Epithelial cell of prostate (primary cell): ENCODE data around the gene PON3.

Experiments
- DNase-seq: peaks from one replicate; pipeline ENCODE4 v3.0.0-alpha.2; 2011; ENCODE audit warnings: low read depth, low spot score
- H3K27ac ChIP-seq: fragments of 450-650 bp; 2 replicates; pipeline ENCODE4 v1.5.1; 2017; ENCODE audit warnings: mild to moderate bottlenecking

The PON3 gene

DNA sequence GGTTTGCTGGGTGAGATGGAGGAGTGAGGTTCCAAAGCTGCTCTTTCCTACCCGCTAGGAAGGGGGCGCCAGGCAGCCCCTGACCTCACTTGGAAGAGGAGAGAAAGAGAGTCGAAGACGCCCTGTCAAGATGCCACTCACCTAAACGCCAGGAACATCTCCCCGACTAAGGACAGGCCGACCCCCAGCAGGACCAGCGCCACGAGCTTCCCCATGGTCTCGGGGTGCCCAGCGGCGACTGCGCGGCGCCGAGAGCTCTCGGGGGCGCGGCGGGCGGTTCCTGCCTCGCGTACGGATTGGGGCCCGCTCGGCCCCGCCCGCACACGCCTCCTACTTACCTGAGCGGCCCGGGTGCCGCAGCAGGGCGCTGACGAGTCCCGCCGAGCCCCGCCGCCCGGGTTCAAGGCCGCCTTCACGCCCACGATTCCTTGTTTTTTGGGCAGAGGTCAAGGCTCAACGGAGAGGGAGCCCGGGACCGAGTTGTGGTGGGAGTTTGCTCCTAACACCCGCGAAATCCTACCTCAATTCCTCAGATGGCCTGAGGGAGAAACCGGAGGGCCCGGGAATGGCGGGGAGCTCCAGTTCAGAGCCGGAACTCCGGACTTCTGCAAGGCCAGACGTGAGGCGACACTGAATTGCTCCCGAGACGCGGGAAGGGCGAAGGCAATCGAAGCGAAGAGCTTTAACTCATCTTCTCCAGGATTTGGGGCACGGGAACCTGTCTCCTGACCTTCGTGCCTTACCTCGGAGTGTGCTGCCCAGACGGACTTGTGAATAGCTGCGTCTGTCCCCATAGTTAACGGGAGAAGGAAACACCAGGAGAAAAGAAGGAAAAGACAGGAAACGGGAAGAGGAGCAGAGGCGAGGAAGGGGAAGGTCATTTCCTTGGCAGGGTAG is at the start of gene PON3:
TSS of gene PON3 (minus strand) at position 240 of the 897 bp plus-strand sequence. CDS start at position 215, 25 bp downstream.
- no peak for DNase-seq
- no peak within 1 kb of the TSS for H3K27ac ChIP-seq

DNA sequence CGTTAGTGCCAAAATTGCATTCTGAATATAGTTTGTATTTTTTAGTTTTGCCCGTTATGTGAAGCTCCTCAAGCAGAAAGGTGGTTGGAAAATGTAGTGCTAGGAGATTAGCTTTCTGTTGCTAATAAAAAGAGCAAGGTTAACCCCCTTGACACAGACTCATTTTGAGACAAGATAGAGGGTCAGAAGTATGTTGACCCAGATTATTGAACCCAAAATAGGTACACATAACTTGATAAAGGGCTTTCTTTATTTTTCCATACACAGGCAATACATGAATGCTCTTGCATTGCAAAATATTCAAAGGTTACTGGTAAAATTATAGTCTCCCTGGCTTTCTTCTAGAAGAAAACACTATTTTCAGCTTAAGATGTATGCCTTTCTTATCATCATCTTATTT is 48.6 kb upstream of the PON3 start:
- no peak for DNase-seq
- H3K27ac ChIP-seq, result no peak overlapping the region

GRCh38 chr7:95441042-95441823 is 45.1 kb upstream of the PON3 start:
- DNase-seq, result peak; percentile 29

DNA sequence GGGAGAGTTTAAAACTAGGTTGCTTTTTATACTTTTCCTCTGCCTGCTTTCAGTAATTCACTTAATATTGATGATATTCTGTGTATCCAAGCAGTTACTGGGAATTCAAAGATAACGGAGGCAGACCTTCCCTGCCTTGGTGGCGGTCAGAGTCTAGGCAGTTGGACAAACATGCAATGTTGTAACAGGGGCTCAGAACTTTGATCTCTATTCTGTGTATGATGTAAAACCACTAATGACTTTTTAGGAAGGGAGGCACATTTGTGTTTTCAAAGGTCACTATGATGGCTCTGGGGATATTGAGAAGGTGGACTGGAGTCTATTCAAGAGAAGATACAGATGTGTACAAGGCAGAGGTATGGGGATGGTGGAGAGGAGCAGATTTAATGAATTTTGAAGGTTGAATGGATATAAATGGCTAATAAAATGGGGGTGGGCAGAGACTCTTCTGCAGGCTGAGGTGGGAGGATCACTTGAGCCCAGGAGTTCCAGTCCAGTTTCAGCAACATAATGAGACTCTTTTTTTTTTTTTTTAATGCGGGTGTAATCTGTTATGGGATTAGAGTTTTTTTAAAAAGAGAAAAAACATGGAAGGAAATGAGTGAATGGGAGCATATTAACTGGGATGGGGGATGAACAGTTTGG is 44.3 kb upstream of the PON3 start:
- H3K27ac ChIP-seq, result no peak overlapping the region
- DNase-seq, result no peak

More at GRCh38 chr7:95441042-95441823, 45.1 kb upstream of the PON3 start:
- no peak overlapping the region for H3K27ac ChIP-seq

DNA sequence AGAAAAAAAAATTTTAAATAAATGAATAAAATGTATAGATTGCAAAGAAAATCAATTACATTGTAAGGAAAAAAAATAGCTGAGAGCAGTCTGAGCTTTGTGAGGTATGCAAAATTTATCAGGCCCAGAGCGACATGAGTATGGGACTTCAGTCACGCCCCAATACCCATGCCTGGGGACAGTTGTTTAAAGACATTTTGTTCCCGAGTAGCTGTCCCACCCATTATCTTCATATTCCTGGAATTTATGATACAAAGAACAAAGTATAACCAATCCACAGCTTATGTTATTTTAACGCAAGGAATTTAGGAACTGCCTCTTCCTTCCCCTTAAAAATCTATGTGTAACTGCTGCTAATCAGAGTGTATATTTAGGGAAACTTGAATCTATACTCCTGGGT is 40.2 kb upstream of the PON3 start:
- H3K27ac ChIP-seq, result no peak overlapping the region
- no peak for DNase-seq

- no peak for DNase-seq
- H3K27ac ChIP-seq, result peak overlapping the region; percentile 62
Measured at GRCh38 chr7:95435422-95435780, 39.2 kb upstream of the PON3 start.

DNA sequence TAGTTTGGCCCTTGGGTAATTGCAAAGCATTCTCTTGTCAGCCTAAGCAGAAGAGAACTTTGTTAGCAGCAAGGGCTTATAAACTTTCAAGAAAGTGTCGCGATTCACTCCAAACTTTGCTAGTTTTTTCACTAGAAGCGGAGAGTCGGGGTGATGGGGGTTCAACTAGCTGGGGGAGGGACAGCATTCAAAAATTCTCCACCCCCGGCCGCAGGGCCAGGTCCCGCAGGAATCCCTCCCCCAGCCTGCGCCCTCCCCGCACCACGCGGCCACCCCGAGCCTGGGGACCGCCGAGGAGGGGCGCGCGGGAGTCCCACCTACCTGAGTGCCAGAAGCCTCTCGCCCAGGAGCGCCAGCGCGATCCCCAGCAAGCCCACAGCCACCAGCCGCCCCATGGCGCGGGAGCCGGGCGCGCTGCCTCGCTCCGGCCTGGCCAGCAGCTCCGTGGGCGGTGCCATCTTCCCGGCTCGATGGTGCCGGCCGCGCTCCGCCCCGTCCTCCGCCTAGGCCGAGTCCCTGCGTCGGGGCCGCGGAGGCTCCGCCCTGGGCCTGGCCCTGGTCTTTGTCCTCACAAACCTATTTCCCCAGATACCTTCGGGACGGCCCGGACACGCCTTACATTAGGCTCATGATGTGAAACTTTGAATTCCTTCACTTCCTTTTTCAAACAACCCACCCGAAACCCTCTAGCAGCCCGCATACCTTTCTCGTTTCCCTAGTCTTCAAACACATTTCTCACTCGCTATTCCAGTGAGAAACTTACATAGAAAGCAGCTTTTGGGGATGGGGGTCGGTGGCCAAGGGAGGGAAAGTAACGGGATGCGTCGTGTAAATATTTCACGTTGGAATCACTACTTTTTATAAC is 38.6 kb upstream of the PON3 start, which contains the start of gene PON2:
TSS of gene PON2 (minus strand) at position 472 of the 865 bp plus-strand sequence. CDS start at position 395, 77 bp downstream.
- no peak for DNase-seq
- H3K27ac ChIP-seq, result peak within 1 kb of the TSS; percentile 62

DNA sequence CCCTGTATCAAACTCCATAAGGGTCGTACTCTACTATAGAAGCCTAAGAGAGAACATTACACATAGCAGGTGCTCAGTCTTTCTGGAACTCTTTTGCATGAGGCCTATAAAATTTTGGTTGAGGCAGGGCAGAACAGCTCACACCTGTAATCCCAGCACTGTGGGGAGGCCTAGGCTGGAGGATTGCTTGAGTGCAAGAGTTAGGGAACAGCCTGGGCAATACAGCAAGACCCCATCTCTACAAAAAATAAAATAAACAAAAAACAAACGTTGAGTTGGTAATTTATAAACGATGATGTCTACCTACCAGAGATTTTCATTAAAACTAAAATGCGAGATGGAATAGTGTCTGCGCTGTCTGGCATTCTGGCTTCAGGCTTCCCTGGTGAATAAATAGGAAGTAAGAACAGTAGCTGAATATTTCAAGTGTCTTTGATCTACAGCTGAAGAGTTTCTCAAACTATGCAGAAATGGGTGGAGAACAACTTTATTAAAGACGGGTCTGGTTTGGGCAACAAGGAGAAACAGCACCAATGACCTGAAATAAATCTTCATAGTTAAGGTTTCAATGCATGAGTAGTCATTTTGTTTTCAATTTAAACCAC is 37.9 kb upstream of the PON3 start:
- peak overlapping the region; percentile 62 for H3K27ac ChIP-seq
- DNase-seq, result no peak

DNA sequence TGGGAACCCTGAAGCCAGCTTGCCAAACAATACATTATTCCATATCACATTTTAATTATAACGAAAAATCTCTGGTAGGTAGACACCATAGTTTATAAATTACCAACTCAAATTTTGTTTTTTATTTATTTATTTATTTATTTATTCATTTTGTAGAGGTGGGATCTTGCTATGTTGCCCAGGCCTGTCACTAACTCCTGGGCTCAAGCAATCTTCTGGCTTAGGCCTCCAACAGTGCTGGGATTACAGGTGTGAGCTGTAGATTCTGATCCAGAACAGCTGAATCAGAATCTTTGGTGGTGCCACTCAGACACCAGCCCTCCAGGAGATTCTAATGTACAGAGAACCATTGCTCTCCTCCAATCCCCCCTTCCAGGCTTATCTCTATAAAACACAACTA is 37.0 kb upstream of the PON3 start:
- H3K27ac ChIP-seq, result no peak overlapping the region
- DNase-seq, result no peak

- H3K27ac ChIP-seq, result no peak overlapping the region
- no peak for DNase-seq
Measured at GRCh38 chr7:95432606-95433005, 36.4 kb upstream of the PON3 start.

DNA sequence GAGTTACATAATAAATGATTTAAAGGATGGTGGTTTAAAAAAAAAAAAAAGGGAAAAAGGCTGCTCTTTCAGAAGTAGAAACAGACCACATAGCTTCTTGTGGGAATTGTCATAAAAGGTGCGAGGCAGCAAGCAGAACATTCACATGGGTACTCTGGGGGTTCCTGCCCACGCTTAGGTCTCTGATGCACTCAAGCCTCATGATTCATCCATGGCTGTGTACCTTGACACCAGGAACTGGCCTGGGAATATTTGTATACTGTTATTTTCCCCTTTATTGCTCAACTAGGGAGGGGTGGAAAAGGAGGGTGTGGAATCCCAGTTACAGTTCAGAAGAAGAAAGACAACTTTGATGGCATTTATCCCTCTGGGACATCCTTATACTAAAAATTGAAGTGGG is 34.7 kb upstream of the PON3 start:
- no peak overlapping the region for H3K27ac ChIP-seq
- DNase-seq, result peak; percentile 41

GRCh38 chr7:95429241-95429990 is 33.2 kb upstream of the PON3 start:
- no peak for DNase-seq
- H3K27ac ChIP-seq, result no peak overlapping the region

- no peak for DNase-seq
- no peak overlapping the region for H3K27ac ChIP-seq
Measured at GRCh38 chr7:95427914-95428516, 31.8 kb upstream of the PON3 start.

GRCh38 chr7:95427166-95427565 is 31.0 kb upstream of the PON3 start:
- no peak for DNase-seq
- no peak overlapping the region for H3K27ac ChIP-seq

DNA sequence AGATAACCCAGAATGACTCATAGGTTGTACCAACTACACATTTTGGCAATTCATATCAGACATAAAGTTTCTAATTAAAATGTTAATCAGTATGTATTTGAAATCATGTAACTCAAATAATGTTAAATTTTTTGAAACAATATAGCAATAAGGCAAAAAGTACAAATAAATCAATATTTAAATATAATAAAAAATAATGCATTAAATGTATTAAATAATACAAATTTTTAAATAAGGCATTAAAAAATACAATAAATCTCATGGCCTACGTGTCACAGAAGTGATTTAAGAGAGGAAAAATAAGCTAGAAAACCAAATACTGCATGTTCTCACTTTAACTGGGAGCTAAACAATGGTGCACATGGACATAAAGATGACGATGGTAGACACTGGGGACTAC is 29.5 kb upstream of the PON3 start:
- DNase-seq, result no peak
- H3K27ac ChIP-seq, result no peak overlapping the region

- no peak for DNase-seq
- no peak overlapping the region for H3K27ac ChIP-seq
Measured at GRCh38 chr7:95424716-95425115, 28.5 kb upstream of the PON3 start.

GRCh38 chr7:95421847-95422444 is 25.8 kb upstream of the PON3 start:
- no peak overlapping the region for H3K27ac ChIP-seq
- no peak for DNase-seq
